ENCODE data around the gene HSD17B3. TPM values are rescaled to one million over a fixed set of nuclear protein-coding genes. Genes with fewer than 3 reads are reported as not detected.
"Not testable (repeated sequence)": the region's sequence is repeated elsewhere in the genome, so short reads cannot be mapped to it uniquely, and the experiment has no call there.

Gene HSD17B3
- total RNA-seq, 1 donor from 2014 or later, result 1.1 TPM

GRCh38 chr9:96309850-96310249 is 7.9 kb upstream of the HSD17B3 start:
- DNase-seq (ENCODE audit: low spot score), result no peak

GRCh38 chr9:96306958-96307357 is 5.0 kb upstream of the HSD17B3 start:
- DNase-seq (ENCODE audit: low spot score), result not testable (repeated sequence)

GRCh38 chr9:96305171-96305570 is 3.2 kb upstream of the HSD17B3 start:
- DNase-seq (ENCODE audit: low spot score), result no peak

GRCh38 chr9:96304230-96304629 is 2.3 kb upstream of the HSD17B3 start:
- no peak for DNase-seq (ENCODE audit: low spot score)

- DNase-seq (ENCODE audit: low spot score), result no peak
Observed at GRCh38 chr9:96299823-96300222, 2.2 kb downstream of the HSD17B3 start.

- no peak for DNase-seq (ENCODE audit: low spot score)
Observed at GRCh38 chr9:96294159-96294545, 7.8 kb downstream of the HSD17B3 start.

- DNase-seq (ENCODE audit: low spot score), result no peak
Observed at GRCh38 chr9:96293498-96294158, 8.3 kb downstream of the HSD17B3 start.

GRCh38 chr9:96289392-96289791 is 12.6 kb downstream of the HSD17B3 start:
- no peak for DNase-seq (ENCODE audit: low spot score)

- no peak for DNase-seq (ENCODE audit: low spot score)
Observed at GRCh38 chr9:96281641-96282040, 20.3 kb downstream of the HSD17B3 start.

GRCh38 chr9:96279932-96280331 is 22.0 kb downstream of the HSD17B3 start:
- no peak for DNase-seq (ENCODE audit: low spot score)

- DNase-seq (ENCODE audit: low spot score), result no peak
Observed at GRCh38 chr9:96274939-96275338, 27.0 kb downstream of the HSD17B3 start.

GRCh38 chr9:96270236-96270744 is 31.7 kb downstream of the HSD17B3 start:
- no peak for DNase-seq (ENCODE audit: low spot score)

- no peak for DNase-seq (ENCODE audit: low spot score)
Observed at GRCh38 chr9:96258967-96259366, 43.0 kb downstream of the HSD17B3 start.

GRCh38 chr9:96256800-96257199 is 45.2 kb downstream of the HSD17B3 start:
- no peak for DNase-seq (ENCODE audit: low spot score)

GRCh38 chr9:96255698-96256097 is 46.3 kb downstream of the HSD17B3 start:
- DNase-seq (ENCODE audit: low spot score), result no peak

- no peak for DNase-seq (ENCODE audit: low spot score)
Observed at GRCh38 chr9:96253059-96253696, 48.8 kb downstream of the HSD17B3 start.

GRCh38 chr9:96251451-96251850 is 50.5 kb downstream of the HSD17B3 start:
- no peak for DNase-seq (ENCODE audit: low spot score)

GRCh38 chr9:96249746-96250145 is 52.2 kb downstream of the HSD17B3 start:
- DNase-seq (ENCODE audit: low spot score), result no peak

GRCh38 chr9:96246267-96246671 is 55.7 kb downstream of the HSD17B3 start:
- DNase-seq (ENCODE audit: low spot score), result no peak

- no peak for DNase-seq (ENCODE audit: low spot score)
Observed at GRCh38 chr9:96245399-96245798, 56.6 kb downstream of the HSD17B3 start.

GRCh38 chr9:96243778-96244177 is 58.2 kb downstream of the HSD17B3 start:
- DNase-seq (ENCODE audit: low spot score), result no peak

GRCh38 chr9:96242811-96243210 is 59.2 kb downstream of the HSD17B3 start:
- no peak for DNase-seq (ENCODE audit: low spot score)

- no peak for DNase-seq (ENCODE audit: low spot score)
Observed at GRCh38 chr9:96241391-96241809, 60.6 kb downstream of the HSD17B3 start.

Measured in mesenteric fat pad (tissue), 1 donor.